ENCODE data around the gene C10orf95.

The C10orf95 gene

DNA sequence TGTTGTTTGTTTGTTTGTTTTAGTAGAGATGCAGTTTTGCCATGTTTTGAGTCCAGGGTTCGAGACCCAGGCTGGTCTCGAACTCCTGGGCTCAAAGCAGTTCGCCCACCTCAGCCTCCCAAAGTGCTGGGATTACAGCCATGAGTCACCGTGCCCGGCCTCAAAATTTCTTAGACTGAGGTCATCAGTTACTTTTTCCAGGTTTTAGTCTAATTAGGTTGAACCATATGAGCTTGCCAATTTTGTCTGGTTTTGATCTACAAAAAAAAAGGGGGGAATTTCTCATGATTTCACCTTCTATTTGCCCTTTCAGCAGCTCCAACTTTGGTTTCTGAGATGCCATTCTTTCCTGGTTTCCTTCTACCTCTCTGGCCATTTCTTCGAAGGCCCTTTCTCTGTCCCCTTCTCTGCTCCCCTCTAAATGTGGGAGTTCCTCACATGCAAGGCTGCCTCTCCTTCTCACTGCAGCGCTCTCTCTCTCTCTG, 24.5 kb downstream of the C10orf95 start:
- H3K4me3 ChIP-seq (ENCODE audit: low read length): no peak overlapping the region
- TF ChIP-seq, protein P1, sequence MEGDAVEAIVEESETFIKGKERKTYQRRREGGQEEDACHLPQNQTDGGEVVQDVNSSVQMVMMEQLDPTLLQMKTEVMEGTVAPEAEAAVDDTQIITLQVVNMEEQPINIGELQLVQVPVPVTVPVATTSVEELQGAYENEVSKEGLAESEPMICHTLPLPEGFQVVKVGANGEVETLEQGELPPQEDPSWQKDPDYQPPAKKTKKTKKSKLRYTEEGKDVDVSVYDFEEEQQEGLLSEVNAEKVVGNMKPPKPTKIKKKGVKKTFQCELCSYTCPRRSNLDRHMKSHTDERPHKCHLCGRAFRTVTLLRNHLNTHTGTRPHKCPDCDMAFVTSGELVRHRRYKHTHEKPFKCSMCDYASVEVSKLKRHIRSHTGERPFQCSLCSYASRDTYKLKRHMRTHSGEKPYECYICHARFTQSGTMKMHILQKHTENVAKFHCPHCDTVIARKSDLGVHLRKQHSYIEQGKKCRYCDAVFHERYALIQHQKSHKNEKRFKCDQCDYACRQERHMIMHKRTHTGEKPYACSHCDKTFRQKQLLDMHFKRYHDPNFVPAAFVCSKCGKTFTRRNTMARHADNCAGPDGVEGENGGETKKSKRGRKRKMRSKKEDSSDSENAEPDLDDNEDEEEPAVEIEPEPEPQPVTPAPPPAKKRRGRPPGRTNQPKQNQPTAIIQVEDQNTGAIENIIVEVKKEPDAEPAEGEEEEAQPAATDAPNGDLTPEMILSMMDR (conservative IDR thresholded peaks at IDR 0.05; ENCODE audit: low read depth, low read length): no peak
- DNase-seq (ENCODE audit: low read depth): no peak

- TF ChIP-seq, protein P1 (conservative IDR thresholded peaks at IDR 0.05; ENCODE audit: low read depth, low read length): no peak
- no peak for DNase-seq (ENCODE audit: low read depth)
- H3K4me3 ChIP-seq (ENCODE audit: low read length): no peak overlapping the region
Observed at GRCh38 chr10:102425444-102425843, 25.9 kb downstream of the C10orf95 start.

- DNase-seq (ENCODE audit: low read depth): no peak
- TF ChIP-seq, protein P1 (conservative IDR thresholded peaks at IDR 0.05; ENCODE audit: low read depth, low read length): no peak
- no peak overlapping the region for H3K4me3 ChIP-seq (ENCODE audit: low read length)
Observed at GRCh38 chr10:102424916-102425315, 26.4 kb downstream of the C10orf95 start.

DNA sequence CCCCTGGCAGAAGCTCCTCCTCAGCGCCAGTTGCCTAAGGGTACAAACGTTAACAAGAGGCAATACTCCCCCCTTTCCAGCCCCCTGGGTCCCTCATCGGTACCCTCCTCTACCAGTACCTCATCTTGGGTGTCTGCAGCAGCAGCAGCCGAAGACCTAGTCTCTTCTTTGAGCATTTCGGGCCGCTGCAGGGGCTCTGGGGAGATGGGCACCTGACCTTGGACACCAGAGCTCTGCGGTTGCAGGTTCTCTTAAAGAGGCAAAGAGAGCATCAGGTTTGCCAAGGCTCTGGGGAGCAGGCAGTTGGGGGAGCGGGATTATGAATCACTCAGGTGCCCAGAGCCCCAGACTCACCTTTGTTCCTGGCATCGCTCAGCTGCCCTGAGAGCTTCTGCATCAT, 27.2 kb downstream of the C10orf95 start:
- TF ChIP-seq, protein P1 (conservative IDR thresholded peaks at IDR 0.05; ENCODE audit: low read depth, low read length): no peak
- no peak overlapping the region for H3K4me3 ChIP-seq (ENCODE audit: low read length)
- no peak for DNase-seq (ENCODE audit: low read depth)

- TF ChIP-seq, protein P1 (conservative IDR thresholded peaks at IDR 0.05; ENCODE audit: low read depth, low read length): no peak
- H3K4me3 ChIP-seq (ENCODE audit: low read length): no peak overlapping the region
- DNase-seq (ENCODE audit: low read depth): no peak
Observed at GRCh38 chr10:102423372-102423968, 27.9 kb downstream of the C10orf95 start.

DNA sequence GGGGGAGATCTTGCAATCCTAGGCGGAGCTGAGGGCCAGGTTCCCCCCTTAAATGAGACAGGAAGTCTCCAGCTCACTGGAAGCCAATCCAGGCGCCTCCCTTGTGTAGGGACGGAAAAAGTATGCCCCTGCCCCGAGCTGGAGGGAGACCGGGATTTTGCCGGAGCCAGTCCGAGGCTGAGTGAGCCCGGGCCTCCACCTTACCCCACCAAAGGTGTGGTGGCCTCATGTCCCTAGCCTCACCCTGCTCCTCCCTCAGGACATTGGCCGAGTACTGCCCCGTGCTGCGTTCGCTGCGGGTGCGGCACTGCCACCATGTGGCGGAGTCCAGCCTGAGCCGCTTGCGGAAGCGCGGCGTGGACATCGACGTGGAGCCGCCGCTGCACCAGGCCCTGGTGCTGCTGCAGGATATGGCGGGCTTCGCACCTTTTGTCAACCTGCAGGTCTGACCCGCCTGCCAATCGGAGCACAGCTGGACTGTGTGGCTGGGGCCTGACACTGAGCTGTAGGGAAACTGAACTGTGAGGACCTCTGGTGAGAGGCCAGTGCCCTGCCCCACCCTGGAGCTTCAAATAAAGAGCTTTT, 28.7 kb downstream of the C10orf95 start:
- TF ChIP-seq, protein P1 (conservative IDR thresholded peaks at IDR 0.05; ENCODE audit: low read depth, low read length): peak; percentile 84
- peak overlapping the region; percentile 86 for H3K4me3 ChIP-seq (ENCODE audit: low read length)
- no peak for DNase-seq (ENCODE audit: low read depth)
